Glutamatergic neuron (in vitro differentiated cells): Measurements from ENCODE around the gene GJB5. TPM values are rescaled to one million over a fixed set of nuclear protein-coding genes. Genes with fewer than 3 reads are reported as not detected.
"Not testable (repeated sequence)": the region's sequence is repeated elsewhere in the genome, so short reads cannot be mapped to it uniquely, and the experiment has no call there.

Source experiments
- DNase-seq: peaks from one replicate; pipeline ENCODE4 v3.0.0; 2022
- H3K27ac Mint-ChIP-seq: one replicate; pipeline ENCODE4 v1.8.0; 2020; ENCODE audit warnings: mild to moderate bottlenecking, mixed read lengths, inconsistent platforms; ENCODE audit not compliant: unreplicated experiment
- H3K27me3 Mint-ChIP-seq: one replicate; pipeline ENCODE4 v1.8.0; 2020; ENCODE audit warnings: mild to moderate bottlenecking, moderate library complexity, mixed read lengths, inconsistent platforms; ENCODE audit not compliant: unreplicated experiment
- H3K36me3 Mint-ChIP-seq: one replicate; pipeline ENCODE4 v1.8.0; 2020; ENCODE audit warnings: mild to moderate bottlenecking, mixed read lengths, inconsistent platforms; ENCODE audit not compliant: unreplicated experiment
- H3K4me1 Mint-ChIP-seq: one replicate; pipeline ENCODE4 v1.8.0; 2020; ENCODE audit warnings: mild to moderate bottlenecking, low read depth, mixed read lengths, inconsistent platforms; ENCODE audit not compliant: unreplicated experiment
- H3K4me3 Mint-ChIP-seq: one replicate; pipeline ENCODE4 v1.8.0; 2020; ENCODE audit warnings: mild to moderate bottlenecking, mixed read lengths, inconsistent platforms; ENCODE audit not compliant: unreplicated experiment
- H3K9me3 Mint-ChIP-seq: one replicate; pipeline ENCODE4 v1.8.0; 2020; ENCODE audit warnings: mild to moderate bottlenecking, moderate library complexity, mixed read lengths, inconsistent platforms; ENCODE audit not compliant: unreplicated experiment
- CTCF ChIP-seq: fragments of 200-600 bp; sonication (generic); IDR thresholded peaks from one replicate; pipeline ENCODE4 v1.5.0; 2021; ENCODE audit not compliant: partially characterized antibody, unreplicated experiment
- total RNA-seq: library from RNA; stranded (reverse); fragmentation: NEBNext Ultra II Directional; extraction: Animal tissue kit (Norgen Biotek cat#: 25700); gene quantifications from one replicate; pipeline ENCODE4 v1.2.1, GENCODE V29; 2021; ENCODE audit not compliant: unreplicated experiment

GJB5 gene
- total RNA-seq, 1 donor from 2014 or later, result not detected

DNA sequence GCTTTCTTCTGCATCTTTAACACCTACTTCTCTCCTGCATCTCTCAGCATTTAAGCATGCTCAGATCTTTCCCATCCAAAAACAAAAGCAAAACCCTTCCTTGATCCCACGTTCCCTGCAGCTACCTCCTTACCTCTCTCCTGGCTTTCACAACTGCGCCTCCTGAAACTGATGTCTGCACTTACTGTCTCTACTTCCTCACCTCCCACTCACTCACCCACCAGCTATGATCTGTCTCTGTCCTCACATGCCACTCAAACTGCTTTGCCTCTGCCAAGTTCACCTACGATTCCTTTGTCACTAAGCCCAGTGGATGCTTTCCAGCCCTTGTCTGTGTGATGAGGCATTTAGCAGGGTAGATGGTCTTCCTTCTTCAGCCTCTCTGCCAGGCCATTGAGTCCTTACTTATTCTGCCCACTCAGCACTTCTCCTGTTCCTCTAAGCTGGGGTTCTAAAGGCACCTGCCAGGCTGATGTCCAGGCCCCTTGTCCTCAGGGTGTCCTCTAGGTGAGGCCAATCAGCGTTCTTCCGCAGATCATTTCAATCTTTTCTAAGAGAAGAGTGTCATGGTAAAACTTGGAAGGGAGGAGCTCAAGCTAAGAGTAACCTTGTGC is 16.2 kb downstream of the GJB5 start:
- Mint-ChIP-seq H3K27me3 (peaks cover 2% of the 10 kb centered on the region), H3K36me3 (no peaks in the 10 kb centered on the region), H3K4me1 (no peaks in the 10 kb centered on the region), H3K9me3 (no peaks in the 10 kb centered on the region), H3K27ac (no peak overlapping the region), H3K4me3 (no peak overlapping the region)
- no peak for TF ChIP-seq CTCF
- DNase-seq, result no peak

DNA sequence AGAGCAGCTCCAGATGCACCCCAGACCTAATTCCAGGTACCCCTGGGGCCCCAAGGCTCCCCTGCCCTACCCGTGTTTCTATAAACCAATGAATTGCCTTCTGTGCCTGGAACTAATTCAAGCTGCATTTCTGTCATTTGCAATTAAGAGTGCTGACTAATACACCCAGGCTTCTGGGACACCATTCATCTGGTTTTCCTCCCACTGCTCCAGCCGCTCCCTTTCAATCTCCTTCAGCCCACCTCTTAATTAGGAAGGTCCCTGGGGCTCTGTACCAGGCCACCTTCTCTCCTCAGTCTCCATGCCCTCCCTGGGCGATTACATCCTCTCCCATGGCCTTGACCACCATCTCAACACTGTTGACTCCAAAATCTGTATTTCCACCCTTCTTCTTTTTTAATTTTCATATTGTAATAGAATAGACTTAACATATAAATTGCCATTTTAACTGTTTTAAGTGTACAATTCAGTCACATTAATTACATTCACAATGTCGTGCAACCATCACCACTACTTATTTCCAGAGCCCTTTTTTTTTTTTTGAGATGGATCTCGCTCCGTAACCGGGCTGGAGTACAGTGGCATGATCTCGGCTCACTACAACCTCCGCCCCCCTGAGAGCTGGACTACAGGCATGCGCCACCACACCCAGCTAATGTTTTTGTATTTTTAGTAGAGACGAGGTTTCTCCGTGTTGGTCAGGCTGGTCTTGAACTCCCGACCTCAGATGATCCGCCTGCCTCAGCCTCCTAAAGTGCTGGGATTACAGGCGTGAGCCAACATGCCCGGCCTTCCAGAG is 16.9 kb downstream of the GJB5 start:
- no peaks in the 10 kb centered on the region for H3K4me1 Mint-ChIP-seq
- no peak overlapping the region for H3K27ac Mint-ChIP-seq
- no peaks in the 10 kb centered on the region for H3K36me3 Mint-ChIP-seq
- DNase-seq, result no peak
- TF ChIP-seq CTCF, result no peak
- H3K27me3 Mint-ChIP-seq, result peaks cover 2% of the 10 kb centered on the region
- peak overlapping the region; percentile 60 for H3K4me3 Mint-ChIP-seq
- H3K9me3 Mint-ChIP-seq, result no peaks in the 10 kb centered on the region

- H3K27me3 Mint-ChIP-seq, DNase-seq, H3K4me1 Mint-ChIP-seq, H3K9me3 Mint-ChIP-seq, H3K4me3 Mint-ChIP-seq, H3K36me3 Mint-ChIP-seq, H3K27ac Mint-ChIP-seq: not testable (repeated sequence)
Measured at GRCh38 chr1:34773114-34773513, 18.3 kb downstream of the GJB5 start.

DNA sequence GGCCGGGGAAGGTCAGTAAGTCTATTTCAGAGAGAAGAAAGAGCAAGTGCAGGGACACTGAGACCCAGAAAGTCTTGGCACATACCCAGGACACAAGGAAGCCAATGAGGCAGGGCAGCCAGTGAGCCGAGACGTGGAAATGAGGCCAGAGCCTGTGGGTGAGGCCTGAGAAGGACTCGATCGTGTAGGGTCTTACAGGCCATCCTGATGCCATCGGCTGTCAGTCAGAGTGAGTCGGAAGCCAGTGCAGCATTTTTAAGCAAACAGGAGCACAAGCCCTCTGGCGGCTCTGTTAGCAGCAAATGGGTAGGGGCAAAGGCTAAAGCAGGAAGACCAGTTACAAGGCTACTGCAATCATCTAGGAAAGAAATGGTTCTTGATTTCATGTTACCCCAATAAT is 20.1 kb downstream of the GJB5 start:
- no peak for DNase-seq
- Mint-ChIP-seq H3K4me3 (no peak overlapping the region), H3K4me1 (no peaks in the 10 kb centered on the region), H3K36me3 (no peaks in the 10 kb centered on the region), H3K27me3 (peaks cover 7% of the 10 kb centered on the region), H3K27ac (no peak overlapping the region), H3K9me3 (no peaks in the 10 kb centered on the region)
- TF ChIP-seq CTCF, result no peak

GRCh38 chr1:34776911-34777310 is 22.1 kb downstream of the GJB5 start:
- H3K4me3 Mint-ChIP-seq, result no peak overlapping the region
- no peaks in the 10 kb centered on the region for H3K4me1 Mint-ChIP-seq
- no peaks in the 10 kb centered on the region for H3K36me3 Mint-ChIP-seq
- TF ChIP-seq CTCF, result no peak
- H3K9me3 Mint-ChIP-seq, result no peaks in the 10 kb centered on the region
- peaks cover 10% of the 10 kb centered on the region for H3K27me3 Mint-ChIP-seq
- no peak for DNase-seq
- no peak overlapping the region for H3K27ac Mint-ChIP-seq
